GM11168 (cell line): ENCODE data around the gene OR8J1.
"Not testable (repeated sequence)": the region's sequence is repeated elsewhere in the genome, so short reads cannot be mapped to it uniquely, and the experiment has no call there.

Source experiments
- in situ Hi-C: fragments of 300-500 bp; cut with MboI; formaldehyde crosslinking; loops from one replicate; pipeline ENCODE4 v1.12.0; 2022; ENCODE audit warnings: low sequenced_read_pairs; ENCODE audit not compliant: unreplicated experiment

OR8J1 gene, protein sequence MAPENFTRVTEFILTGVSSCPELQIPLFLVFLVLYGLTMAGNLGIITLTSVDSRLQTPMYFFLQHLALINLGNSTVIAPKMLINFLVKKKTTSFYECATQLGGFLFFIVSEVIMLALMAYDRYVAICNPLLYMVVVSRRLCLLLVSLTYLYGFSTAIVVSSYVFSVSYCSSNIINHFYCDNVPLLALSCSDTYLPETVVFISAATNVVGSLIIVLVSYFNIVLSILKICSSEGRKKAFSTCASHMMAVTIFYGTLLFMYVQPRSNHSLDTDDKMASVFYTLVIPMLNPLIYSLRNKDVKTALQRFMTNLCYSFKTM

DNA sequence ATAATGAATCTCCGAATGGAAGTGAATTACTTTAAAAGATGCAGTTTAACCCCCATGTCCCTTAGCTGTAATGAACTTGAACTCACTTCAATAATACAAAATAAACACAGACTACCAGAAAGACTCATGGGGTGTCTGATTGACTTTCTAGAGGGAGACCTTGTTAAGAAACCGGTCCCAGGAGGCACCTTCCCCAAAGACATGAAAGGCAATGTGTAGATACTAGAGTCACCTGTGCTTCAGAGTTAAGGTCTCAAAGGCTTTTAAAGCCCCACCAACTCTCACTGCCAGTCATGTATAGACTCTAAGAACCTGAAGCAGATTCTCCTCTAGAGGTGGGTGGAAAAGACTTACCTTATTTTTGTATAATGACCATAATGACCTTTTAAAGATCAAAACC, at the start of gene OR8J1:
TSS of gene OR8J1 (plus strand) at position 301 of the 400 bp plus-strand sequence. CDS start 5,956 bp downstream, outside the sequence.
- in situ Hi-C loops = no loop called here

DNA sequence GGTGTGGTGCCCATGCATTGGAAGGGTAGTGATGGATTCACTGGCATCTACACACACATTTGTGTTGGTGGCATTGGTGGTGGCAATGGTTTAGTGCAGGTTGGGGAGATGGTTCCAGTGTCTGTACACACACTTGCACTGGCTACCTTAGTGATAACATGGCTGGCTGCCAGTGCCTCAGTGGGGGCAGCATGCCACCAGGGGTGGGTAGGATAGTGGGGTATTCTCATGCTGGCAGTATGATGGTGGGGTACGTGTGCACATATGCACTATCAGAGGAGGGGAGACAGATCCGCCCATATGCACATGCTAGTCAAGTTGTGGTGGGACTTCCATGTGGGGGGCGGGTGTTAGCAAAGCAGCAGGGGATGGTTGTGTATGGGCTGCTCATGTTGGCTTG, 46.3 kb upstream of the OR8J1 start:
- in situ Hi-C loops = no loop called here

DNA sequence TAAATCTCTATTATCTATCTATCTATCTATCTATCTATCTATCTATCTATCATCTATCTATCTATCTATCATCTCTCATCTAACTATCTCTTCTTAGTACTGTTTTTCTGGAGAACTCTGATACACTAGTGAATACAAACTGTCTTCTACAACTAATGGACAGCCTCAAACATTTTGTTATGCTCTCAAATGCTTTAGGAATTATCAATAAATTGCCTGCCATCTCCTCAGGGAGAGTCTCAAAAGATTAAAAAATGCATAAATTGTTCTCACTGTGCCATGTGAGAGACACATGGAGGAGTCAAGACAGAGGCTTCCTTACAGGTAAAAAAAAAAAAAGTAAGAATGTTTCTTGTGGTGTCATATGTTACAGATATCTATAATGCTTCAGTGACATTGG, 39.2 kb upstream of the OR8J1 start, which contains the start of gene OR8K3:
TSS of gene OR8K3 (plus strand) at position 301 of the 400 bp plus-strand sequence. CDS start 3,163 bp downstream, outside the sequence.
- in situ Hi-C loops = no loop called here

DNA sequence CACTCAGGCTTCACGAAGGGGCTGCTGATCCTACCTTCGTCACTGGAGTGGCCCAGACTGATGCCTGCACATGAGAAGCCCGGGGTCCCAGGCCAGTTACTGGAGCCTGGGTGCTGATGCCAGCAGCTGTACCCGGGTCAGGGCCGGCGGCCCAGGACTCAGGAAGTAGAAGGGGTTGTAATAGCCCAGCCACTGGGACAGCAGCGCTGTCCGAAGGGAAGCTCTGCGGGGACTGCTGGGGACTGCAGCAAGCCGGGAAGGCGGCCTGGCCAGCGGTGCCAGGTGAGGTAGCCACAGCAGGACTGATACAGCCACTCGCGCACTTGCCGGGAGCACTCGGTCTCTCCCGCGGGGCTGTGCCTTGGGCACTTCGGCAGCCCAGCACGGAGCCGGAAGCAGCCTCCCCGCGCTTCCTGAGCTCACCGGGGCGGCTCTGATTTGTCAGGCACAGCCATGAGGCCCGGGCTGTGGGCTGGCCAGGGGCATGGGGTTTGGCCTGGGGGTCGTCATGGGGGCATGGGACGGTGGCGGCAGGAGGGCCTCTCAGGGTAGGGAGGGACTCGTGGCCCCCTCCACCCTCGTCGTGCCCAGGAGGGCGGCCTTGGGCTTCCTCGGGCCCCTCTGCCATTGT, 22.1 kb upstream of the OR8J1 start:
- in situ Hi-C loops = no loop called here

DNA sequence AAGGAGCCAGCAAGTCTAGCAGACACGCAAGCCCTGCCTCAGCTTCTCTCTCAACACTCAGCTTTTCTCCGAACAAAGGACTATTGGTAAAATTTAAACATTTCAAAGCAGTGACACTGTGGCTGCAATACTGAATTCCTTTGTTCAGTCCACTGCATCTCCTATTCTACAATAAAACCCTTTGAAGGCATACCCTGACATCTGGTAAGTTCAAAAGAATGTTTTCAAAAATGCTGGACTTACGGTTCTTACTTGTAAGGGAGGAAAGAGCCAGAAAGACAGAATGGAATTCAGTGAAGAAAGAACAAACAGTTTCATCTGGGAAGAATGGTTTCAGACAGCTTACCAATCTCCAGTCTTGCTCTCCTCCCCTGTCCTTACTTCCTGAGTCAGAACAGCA, 20.9 kb upstream of the OR8J1 start:
- in situ Hi-C loops = no loop called here

DNA sequence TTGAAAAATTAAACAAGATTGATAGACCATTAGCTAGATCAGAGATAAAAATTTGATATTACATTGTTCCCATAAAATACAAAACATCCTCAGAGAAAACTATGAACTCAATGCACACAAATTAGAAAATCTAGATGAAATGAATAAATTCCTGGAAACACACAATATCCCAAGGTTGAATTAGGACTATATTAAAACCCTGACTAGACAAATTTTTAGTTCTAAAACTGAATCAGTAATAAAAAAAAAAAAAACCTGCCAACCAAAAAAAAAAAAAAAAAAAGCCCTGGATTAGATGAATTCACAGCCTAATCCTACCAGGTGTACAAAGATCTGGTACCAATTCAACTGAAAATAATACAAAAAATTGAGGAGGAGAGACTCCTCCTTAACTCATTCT, 13.8 kb upstream of the OR8J1 start:
- in situ Hi-C loops = no loop called here

DNA sequence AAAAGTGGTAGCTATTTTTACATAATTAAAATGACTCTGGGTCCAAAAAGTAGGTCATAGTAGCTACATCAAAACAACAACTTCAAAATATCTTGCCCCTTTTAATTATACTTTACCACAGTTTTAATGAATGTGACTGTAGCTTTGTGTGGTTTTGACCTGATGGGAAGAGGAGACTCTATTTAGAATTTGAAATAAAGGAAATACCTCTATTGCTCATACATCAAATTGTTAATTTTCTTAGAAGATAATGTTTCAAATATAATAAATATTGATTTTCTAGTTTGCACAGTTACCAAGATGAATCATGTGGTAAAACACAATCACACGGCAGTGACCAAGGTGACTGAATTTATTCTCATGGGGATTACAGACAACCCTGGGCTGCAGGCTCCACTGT, 8.4 kb upstream of the OR8J1 start, which contains the start of gene OR8K1:
TSS of gene OR8K1 (plus strand) at position 301 of the 400 bp plus-strand sequence. CDS start at position 301, 0 bp downstream.
- in situ Hi-C loops = no loop called here

DNA sequence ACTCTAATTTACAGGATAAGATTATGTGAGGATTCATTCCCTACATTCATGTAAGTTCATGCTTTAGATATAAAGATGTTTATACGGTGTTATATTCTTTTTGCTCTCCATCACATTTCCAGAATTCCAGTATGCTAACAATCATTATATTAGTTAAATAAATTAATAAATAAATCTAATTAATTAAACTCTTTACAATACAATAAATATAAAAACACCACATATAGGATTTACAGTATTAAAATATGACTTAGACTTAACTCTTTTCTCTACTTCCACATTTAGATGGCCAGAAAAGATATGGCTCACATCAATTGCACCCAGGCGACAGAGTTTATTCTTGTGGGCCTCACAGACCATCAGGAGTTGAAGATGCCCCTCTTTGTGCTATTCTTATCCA, 21.2 kb downstream of the OR8J1 start, which contains the start of gene OR8U1:
TSS of gene OR8U1 (plus strand) at position 301 of the 400 bp plus-strand sequence. CDS start at position 301, 0 bp downstream.
- in situ Hi-C loops = no loop called here

DNA sequence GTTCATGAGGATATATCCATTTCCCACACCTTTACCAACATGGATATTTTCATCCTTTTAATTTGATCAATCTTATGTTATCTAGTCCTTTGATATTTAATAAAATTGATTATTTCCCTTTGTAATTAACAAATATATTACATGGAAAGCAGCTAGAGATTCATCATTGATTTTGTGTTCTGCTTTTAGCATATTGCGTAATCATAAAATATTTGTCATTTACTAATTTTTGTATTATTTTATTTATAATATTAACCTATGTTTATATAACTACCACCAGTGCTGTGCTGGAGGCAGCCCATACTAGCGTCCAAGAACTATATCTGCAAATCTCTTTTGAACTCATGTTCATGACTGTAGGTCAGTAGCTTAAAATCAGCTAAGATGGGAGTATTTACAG, 26.0 kb downstream of the OR8J1 start:
- in situ Hi-C loops = no loop called here

DNA sequence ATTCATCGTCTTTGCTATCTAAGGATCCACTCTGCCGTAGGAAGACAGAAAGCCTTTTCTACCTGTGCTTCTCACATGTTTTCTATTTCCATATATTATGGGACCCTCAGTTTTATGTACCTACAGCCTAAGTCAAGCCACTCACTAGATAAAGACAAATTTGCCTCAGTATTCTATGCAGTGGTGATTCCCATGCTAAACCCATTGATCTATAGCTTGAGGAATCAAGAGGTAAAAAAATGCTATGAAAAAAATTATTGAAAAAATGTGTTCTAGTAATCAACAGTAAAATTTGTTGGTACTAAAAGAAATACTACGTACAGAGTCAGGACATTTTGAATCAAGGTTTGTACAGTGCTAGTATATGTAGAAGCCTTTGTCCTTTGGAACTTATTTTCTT, 40.3 kb downstream of the OR8J1 start:
- in situ Hi-C loops = no loop called here

DNA sequence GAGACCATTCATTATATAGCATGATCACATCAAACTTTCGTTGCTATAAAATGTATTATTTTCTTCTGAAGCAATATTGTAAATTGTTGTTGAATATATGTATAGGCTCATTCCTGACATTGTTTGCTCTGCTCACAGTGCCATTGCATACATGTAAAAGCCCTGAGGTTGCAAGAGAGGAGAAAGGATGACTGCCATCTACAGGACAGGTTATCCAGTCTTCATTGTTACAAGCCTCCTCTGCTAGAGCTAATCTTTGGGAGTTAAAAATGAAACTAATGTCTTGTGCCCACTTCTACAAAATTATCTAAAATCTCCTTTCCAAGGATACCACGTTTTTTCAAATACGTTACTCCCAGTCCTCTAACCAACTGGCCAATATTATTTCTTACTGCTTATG, 42.0 kb downstream of the OR8J1 start:
- in situ Hi-C loops = no loop called here

DNA sequence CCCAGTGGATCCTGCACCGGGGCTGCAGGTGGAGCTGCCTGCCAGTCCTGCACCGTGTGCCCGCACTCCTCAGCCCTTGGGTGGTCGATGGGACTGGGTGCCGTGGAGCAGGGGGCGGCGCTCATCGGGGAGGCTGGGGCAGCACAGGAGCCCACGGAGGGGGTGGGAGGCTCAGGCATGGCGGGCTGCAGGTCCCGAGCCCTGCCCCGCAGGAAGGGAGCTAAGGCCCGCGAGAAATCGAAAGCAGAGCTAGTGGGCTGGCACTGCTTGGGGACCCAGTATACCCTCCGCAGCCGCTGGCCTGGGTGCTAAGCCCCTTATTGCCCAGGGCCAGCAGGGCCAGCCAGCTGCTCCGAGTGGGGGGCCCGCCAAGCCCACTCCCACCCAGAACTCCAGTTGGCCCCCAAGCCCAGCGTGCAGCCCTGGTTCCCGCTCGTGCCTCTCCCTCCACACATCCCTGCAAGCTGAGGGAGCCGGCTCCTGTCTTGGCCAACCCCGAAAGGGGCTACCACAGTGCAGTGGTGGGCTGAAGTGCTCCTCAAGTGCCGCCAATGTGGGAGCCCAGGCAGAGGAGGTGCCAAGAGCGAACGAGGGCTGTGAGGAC, 47.9 kb downstream of the OR8J1 start:
- in situ Hi-C loops = not testable (repeated sequence)

DNA sequence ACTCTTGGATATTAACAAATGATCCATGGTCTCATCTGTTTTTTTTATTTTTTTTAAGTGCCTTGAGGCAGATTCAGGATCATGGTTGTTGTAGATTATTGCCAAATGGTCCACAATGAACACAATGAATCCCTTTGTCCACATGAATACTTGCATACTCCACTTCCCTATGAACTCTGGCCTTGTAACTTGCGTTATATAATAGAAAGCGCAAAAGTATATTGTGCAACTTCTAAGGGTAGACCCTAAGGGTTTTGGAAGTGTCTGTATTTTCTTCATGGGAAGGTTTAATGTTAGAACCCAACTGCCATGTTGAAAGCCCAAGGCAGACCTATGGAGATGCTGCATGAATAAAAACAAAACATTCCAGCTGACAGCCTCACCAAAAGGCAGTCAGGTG, 50.3 kb downstream of the OR8J1 start:
- in situ Hi-C loops = no loop called here

DNA sequence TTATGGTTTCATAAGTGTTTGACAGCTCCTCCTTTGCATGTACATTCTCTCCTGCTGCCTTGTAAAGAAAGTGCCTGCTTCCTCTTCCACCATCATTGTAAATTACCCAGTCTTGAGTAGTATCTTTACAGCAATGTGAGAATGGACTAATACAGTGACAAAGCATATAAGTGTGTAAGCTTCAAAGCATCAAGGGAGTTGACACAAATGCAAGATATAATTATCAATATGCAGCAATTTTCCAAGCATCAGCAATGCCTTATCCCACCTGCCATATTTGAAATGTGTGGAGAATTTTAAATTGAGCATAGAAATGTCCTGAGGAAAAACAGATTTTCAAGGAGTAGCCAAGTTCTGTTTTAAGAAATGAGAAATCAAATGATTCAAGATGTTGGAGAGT, 56.7 kb downstream of the OR8J1 start:
- in situ Hi-C loops = no loop called here
